HL-60 (cell line): ENCODE results near the gene DNAAF1.

Experiments
- DNase-seq, 2 experiments: peaks; one replicate each; pipeline ENCODE4 v3.0.0-alpha.2; 2010 to 2020; ENCODE audit warnings: low read depth in 1 of 2, low spot score in 1 of 2
- H3K27ac ChIP-seq: fragments of 250-450 bp; sonication (Bioruptor Pico); replicated peaks from 2 replicates; pipeline ENCODE4 v1.5.1; 2020; ENCODE audit warnings: mild to moderate bottlenecking, moderate library complexity
- H3K27me3 ChIP-seq: fragments of 250-450 bp; sonication (Bioruptor Pico); 2 replicates; pipeline ENCODE4 v1.5.1; 2021; ENCODE audit warnings: mild to moderate bottlenecking, moderate library complexity; ENCODE audit not compliant: insufficient read depth, poor library complexity, severe bottlenecking
- H3K4me3 ChIP-seq: replicated peaks from 2 replicates; pipeline ENCODE4 v1.5.1; 2011; ENCODE audit warnings: mild to moderate bottlenecking, control low read depth, low read length; ENCODE audit not compliant: insufficient read depth
- CTCF ChIP-seq: IDR thresholded peaks from one replicate; pipeline ENCODE4 v1.5.1; 2011; ENCODE audit warnings: low read length, control low read depth, inconsistent platforms; ENCODE audit not compliant: insufficient read depth
- GABPA ChIP-seq: IDR thresholded peaks from 2 replicates; pipeline ENCODE4 v1.6.1; 2012; ENCODE audit warnings: low read depth
- POLR2AphosphoS5 ChIP-seq: IDR thresholded peaks from 2 replicates; pipeline ENCODE4 v1.6.1; 2012; ENCODE audit warnings: low read depth
- REST ChIP-seq: IDR thresholded peaks from 2 replicates; pipeline ENCODE4 v1.6.1; 2012; ENCODE audit warnings: low read depth; ENCODE audit not compliant: insufficient replicate concordance
- SPI1 ChIP-seq: IDR thresholded peaks from 2 replicates; pipeline ENCODE4 v1.6.1; 2012; ENCODE audit warnings: low read depth, mild to moderate bottlenecking, borderline replicate concordance

Gene DNAAF1

GRCh38 chr16:84098939-84099338, 46.2 kb upstream of the DNAAF1 start:
- no peaks in the 10 kb centered on the region for H3K27me3 ChIP-seq
- TF ChIP-seq POLR2AphosphoS5 (no peak), GABPA (no peak), REST (no peak), SPI1 (no peak), CTCF (no peak)
- DNase-seq, result no peak
- H3K4me3 ChIP-seq, result no peak overlapping the region
- H3K27ac ChIP-seq, result no peak overlapping the region

GRCh38 chr16:84103678-84104077, 41.4 kb upstream of the DNAAF1 start:
- H3K4me3 ChIP-seq, result no peak overlapping the region

GRCh38 chr16:84104231-84104630, 40.9 kb upstream of the DNAAF1 start:
- TF ChIP-seq GABPA, result no peak
- no peak for TF ChIP-seq REST
- TF ChIP-seq SPI1, result no peak
- TF ChIP-seq POLR2AphosphoS5, result no peak
- TF ChIP-seq CTCF, result no peak
- no peak overlapping the region for H3K4me3 ChIP-seq
- no peak for DNase-seq
- H3K27me3 ChIP-seq, result no peaks in the 10 kb centered on the region
- H3K27ac ChIP-seq, result no peak overlapping the region

More at GRCh38 chr16:84103678-84104077, 41.4 kb upstream of the DNAAF1 start:
- DNase-seq, result no peak
- Histone ChIP-seq H3K27me3 (no peaks in the 10 kb centered on the region), H3K27ac (no peak overlapping the region)
- TF ChIP-seq CTCF, result no peak
- no peak for TF ChIP-seq REST
- no peak for TF ChIP-seq SPI1
- TF ChIP-seq POLR2AphosphoS5, result no peak
- no peak for TF ChIP-seq GABPA
